Measurements from ENCODE around the gene LARP6. TPM values are rescaled to one million over a fixed set of nuclear protein-coding genes. Genes with fewer than 3 reads are reported as not detected.

Gene LARP6
- total RNA-seq, 3 donors from 2014 or later (not counting 1 experiment from before 2014, with no cell fraction given), result not detected

- H3K27me3 Mint-ChIP-seq (ENCODE audit: low read depth in 2 of 2), result peaks cover 13 to 29% of the 10 kb centered on the region in 2 donors
- TF ChIP-seq CTCF (IDR thresholded peaks at IDR 0.05), result no peak
- H3K27ac ChIP-seq (ENCODE audit: low read length), result no peak overlapping the region
- H3K4me1 ChIP-seq (ENCODE audit: control insufficient read depth, insufficient read depth, low read length), result no peaks in the 10 kb centered on the region
- no peak overlapping the region for H3K4me3 ChIP-seq (ENCODE audit: low read length)
- no peaks in the 10 kb centered on the region for H3K9me3 ChIP-seq (ENCODE audit: control insufficient read depth, insufficient read depth, low read length)
- intact Hi-C loops (cut with micrococcal nuclease), result no loop called here
- H3K27me3 ChIP-seq (ENCODE audit: control insufficient read depth, insufficient read depth, low read length), result no peaks in the 10 kb centered on the region
- H3K4me3 Mint-ChIP-seq, result no peak overlapping the region
- DNase-seq (no peak), ATAC-seq (no peak)
- 88% methylated on average over 6 of the region's 6 CpGs for WGBS (ENCODE audit: insufficient coverage)
- no peak overlapping the region for H3K27ac Mint-ChIP-seq
- H3K36me3 Mint-ChIP-seq, result no peaks in the 10 kb centered on the region
- H3K4me1 Mint-ChIP-seq, result no peaks in the 10 kb centered on the region
- H3K36me3 ChIP-seq (ENCODE audit: control insufficient read depth, insufficient read depth, low read length), result no peaks in the 10 kb centered on the region
- H3K9me3 Mint-ChIP-seq, result no peaks in the 10 kb centered on the region
Observed at GRCh38 chr15:70835415-70835814, 18.5 kb downstream of the LARP6 start.

DNA sequence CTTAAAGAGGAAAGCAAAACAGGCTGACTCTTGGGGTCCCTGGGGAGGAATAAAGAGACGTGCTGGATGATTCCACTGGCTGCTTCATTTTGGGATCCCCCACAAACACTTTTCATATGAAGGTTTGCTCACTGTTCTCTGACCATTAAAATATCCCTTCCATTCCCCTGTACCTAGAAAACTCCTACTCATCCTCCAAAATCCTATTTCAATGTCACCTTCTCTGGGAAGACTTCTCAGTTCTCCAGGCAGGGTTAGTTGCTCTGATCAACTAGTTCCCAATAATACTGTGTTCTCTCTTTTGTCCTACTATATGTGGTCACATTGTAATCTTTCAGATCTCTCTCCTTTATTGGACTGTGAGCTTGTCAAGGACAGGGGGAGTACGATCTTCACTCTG is 19.0 kb downstream of the LARP6 start:
- Mint-ChIP-seq H3K9me3 (no peaks in the 10 kb centered on the region), H3K4me1 (no peaks in the 10 kb centered on the region), H3K36me3 (no peaks in the 10 kb centered on the region), H3K27me3 (ENCODE audit: low read depth in 2 of 2) (peaks cover 13 to 29% of the 10 kb centered on the region in 2 donors), H3K4me3 (no peak overlapping the region), H3K27ac (no peak overlapping the region)
- no peak for DNase-seq
- Histone ChIP-seq H3K27ac (ENCODE audit: low read length) (no peak overlapping the region), H3K4me3 (ENCODE audit: low read length) (no peak overlapping the region), H3K9me3 (ENCODE audit: control insufficient read depth, insufficient read depth, low read length) (no peaks in the 10 kb centered on the region), H3K27me3 (ENCODE audit: control insufficient read depth, insufficient read depth, low read length) (no peaks in the 10 kb centered on the region), H3K4me1 (ENCODE audit: control insufficient read depth, insufficient read depth, low read length) (no peaks in the 10 kb centered on the region), H3K36me3 (ENCODE audit: control insufficient read depth, insufficient read depth, low read length) (no peaks in the 10 kb centered on the region)
- no peak for ATAC-seq
- intact Hi-C loops (cut with micrococcal nuclease), result no loop called here
- WGBS (ENCODE audit: insufficient coverage), result 82% methylated on average over 2 of the region's 2 CpGs
- TF ChIP-seq CTCF (IDR thresholded peaks at IDR 0.05), result no peak

GRCh38 chr15:70833861-70834765 is 19.8 kb downstream of the LARP6 start:
- H3K27me3 Mint-ChIP-seq (ENCODE audit: low read depth in 2 of 2), result peaks cover 18 to 36% of the 10 kb centered on the region in 2 donors
- intact Hi-C loops (cut with micrococcal nuclease), result no loop called here
- no peaks in the 10 kb centered on the region for H3K36me3 Mint-ChIP-seq
- no peak overlapping the region for H3K27ac Mint-ChIP-seq
- no peaks in the 10 kb centered on the region for H3K4me1 Mint-ChIP-seq
- 70% methylated on average over 9 of the region's 9 CpGs for WGBS (ENCODE audit: insufficient coverage)
- H3K36me3 ChIP-seq (ENCODE audit: control insufficient read depth, insufficient read depth, low read length), result no peaks in the 10 kb centered on the region
- H3K27me3 ChIP-seq (ENCODE audit: control insufficient read depth, insufficient read depth, low read length), result no peaks in the 10 kb centered on the region
- TF ChIP-seq CTCF (IDR thresholded peaks at IDR 0.05), result no peak
- no peak overlapping the region for H3K27ac ChIP-seq (ENCODE audit: low read length)
- no peaks in the 10 kb centered on the region for H3K9me3 ChIP-seq (ENCODE audit: control insufficient read depth, insufficient read depth, low read length)
- no peak overlapping the region for H3K4me3 Mint-ChIP-seq
- no peak overlapping the region for H3K4me3 ChIP-seq (ENCODE audit: low read length)
- DNase-seq (no peak), ATAC-seq (no peak)
- no peaks in the 10 kb centered on the region for H3K4me1 ChIP-seq (ENCODE audit: control insufficient read depth, insufficient read depth, low read length)
- H3K9me3 Mint-ChIP-seq, result no peaks in the 10 kb centered on the region

Measured in natural killer cell (primary cell).